GM10266 (cell line): ENCODE measurements around the gene PRIM2.
"Not testable (repeated sequence)": the region's sequence is repeated elsewhere in the genome, so short reads cannot be mapped to it uniquely, and the experiment has no call there.

Source experiments
- DNase-seq: peaks from one replicate; pipeline ENCODE4 v3.0.0; 2012; ENCODE audit errors: extremely low spot score
- CTCF ChIP-seq: IDR thresholded peaks from 2 replicates; pipeline ENCODE4 v1.5.1; 2012; ENCODE audit warnings: mild to moderate bottlenecking, low read depth; ENCODE audit not compliant: control insufficient read depth, insufficient read depth; ENCODE audit errors: missing control alignments

PRIM2 gene, protein sequence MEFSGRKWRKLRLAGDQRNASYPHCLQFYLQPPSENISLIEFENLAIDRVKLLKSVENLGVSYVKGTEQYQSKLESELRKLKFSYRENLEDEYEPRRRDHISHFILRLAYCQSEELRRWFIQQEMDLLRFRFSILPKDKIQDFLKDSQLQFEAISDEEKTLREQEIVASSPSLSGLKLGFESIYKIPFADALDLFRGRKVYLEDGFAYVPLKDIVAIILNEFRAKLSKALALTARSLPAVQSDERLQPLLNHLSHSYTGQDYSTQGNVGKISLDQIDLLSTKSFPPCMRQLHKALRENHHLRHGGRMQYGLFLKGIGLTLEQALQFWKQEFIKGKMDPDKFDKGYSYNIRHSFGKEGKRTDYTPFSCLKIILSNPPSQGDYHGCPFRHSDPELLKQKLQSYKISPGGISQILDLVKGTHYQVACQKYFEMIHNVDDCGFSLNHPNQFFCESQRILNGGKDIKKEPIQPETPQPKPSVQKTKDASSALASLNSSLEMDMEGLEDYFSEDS

DNA sequence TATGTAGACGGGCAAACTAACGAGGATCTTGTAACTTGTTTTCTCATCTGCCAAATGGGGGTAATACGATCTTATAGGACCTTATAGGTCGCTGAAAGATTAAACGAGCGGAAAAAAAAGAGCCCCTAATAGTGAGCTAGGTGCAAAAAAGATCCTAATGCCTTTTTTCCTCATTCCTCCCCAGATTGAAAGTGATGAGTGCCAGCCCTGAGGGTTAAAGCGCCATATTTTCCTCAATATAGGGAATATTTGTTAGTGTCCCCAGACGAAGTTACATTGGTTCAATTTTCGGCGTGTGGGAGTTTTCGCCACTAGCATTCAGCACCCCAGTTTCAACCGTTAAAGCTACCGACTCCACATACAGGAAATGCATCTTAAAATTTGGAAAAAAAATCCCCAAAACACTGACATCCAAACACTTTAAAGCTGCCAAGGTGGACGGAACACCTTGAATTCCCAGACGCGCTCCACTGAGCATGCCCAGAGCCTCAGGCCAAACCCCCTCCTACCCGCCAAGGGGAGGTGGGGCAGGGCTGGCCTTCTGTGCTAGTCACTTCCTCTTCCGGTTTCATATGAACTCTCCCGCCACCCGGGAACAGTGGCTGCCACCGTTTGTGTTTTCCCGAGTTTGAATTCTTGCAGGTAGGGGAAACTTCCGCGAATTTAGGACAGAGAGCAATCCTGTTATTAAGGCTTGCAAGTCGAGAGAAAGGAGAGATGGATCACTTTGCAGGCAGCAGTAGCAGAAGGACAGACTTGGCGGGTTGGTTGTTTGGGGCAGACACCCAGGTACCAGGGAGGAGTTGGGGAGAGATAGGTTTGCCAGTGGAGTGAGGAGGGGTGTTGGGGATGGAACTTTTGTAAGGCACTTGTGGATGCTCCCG is at the start of gene PRIM2:
PRIM2 (plus strand) TSS at position 571 of the 884 bp plus-strand sequence. CDS start 816 bp downstream, outside the sequence.
- no peak for TF ChIP-seq CTCF
- DNase-seq, result peak; percentile 88

DNA sequence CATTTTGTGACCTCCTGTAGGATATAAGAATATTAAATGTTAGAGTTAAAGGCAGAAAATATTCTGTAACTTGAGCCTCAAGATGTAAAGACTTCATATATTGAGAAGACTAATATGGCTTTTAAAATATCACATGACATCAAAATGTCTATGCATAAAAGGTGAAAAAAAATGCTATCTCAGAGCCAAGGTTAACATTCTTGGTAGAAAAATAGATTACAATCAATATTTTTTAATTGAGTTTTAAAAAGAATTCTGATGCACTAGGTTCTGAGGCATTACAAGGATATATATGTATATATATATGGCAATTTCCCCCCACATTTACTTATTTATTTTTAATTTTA is 49.2 kb upstream of the PRIM2 start:
- no peak for DNase-seq
- no peak for TF ChIP-seq CTCF

DNA sequence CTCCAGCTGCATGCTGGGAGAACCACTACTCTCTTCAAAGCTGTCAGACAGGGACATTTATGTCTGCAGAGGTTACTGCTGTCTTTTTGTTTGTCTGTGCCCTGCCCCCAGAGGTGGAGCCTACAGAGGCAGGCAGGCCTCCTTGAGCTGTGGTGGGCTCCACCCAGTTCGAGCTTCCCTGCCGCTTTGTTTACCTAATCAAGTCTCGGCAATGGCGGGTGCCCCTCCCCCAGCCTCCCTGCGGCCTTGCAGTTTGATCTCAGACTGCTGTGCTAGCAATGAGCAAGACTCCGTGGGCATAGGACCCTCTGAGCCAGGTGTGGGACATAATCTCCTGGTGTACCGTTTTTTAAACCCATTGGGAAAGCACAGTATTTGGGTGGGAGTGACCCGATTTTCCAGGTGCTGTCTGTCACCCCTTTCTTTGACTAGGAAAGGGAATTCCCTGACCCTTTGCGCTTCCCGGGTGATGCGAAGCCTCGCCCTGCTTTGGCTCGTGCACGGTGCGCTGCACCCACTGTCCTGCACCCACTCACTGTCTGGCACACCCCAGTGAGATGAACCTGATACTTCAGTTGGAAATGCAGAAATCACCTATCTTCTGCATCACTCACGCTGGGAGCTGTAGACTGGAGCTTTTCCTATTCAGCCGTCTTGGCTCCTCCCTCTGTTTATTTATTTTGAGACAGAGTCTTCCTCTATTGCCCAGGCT is 43.2 kb upstream of the PRIM2 start:
- DNase-seq, result not testable (repeated sequence)

GRCh38 chr6:57275384-57275783 is 42.0 kb upstream of the PRIM2 start:
- no peak for DNase-seq
- TF ChIP-seq CTCF, result no peak

- no peak for TF ChIP-seq CTCF
- no peak for DNase-seq
Observed at GRCh38 chr6:57276946-57277345, 40.5 kb upstream of the PRIM2 start.

- DNase-seq, result no peak
- TF ChIP-seq CTCF, result no peak
Observed at GRCh38 chr6:57278570-57278969, 38.9 kb upstream of the PRIM2 start.

- TF ChIP-seq CTCF, result no peak
- DNase-seq, result no peak
Observed at GRCh38 chr6:57279013-57279412, 38.4 kb upstream of the PRIM2 start.
